DND-41 (cell line): ENCODE measurements around the gene ACACA.
"Not testable (repeated sequence)": the region's sequence is repeated elsewhere in the genome, so short reads cannot be mapped to it uniquely, and the experiment has no call there.

ENCODE experiments used
- ATAC-seq: fragments of 200-7000 bp; cut with Tn5 transposase; 3 replicates; pipeline ENCODE4 v1.9.1; 2021; ENCODE audit warnings: low read depth; ENCODE audit not compliant: insufficient read depth
- DNase-seq: peaks from one replicate; pipeline ENCODE4 v3.0.0-alpha.2; 2020
- H2AFZ ChIP-seq: 2 replicates; pipeline ENCODE4 v1.6.0; 2012; ENCODE audit warnings: low read depth, low read length
- H3K27ac ChIP-seq: 2 replicates; pipeline ENCODE4 v1.5.1; 2012; ENCODE audit warnings: low read length, inconsistent platforms
- H3K27me3 ChIP-seq: fragments of 200-600 bp; sonication (generic); 2 replicates; pipeline ENCODE4 v1.6.0; 2012; ENCODE audit warnings: low read length, mild to moderate bottlenecking, inconsistent platforms; ENCODE audit not compliant: insufficient read depth, poor library complexity
- H3K36me3 ChIP-seq: 2 replicates; pipeline ENCODE4 v1.5.1; 2012; ENCODE audit warnings: low read length, inconsistent platforms; ENCODE audit not compliant: insufficient read depth
- H3K4me1 ChIP-seq: 2 replicates; pipeline ENCODE4 v1.5.1; 2012; ENCODE audit warnings: mild to moderate bottlenecking, low read length; ENCODE audit not compliant: insufficient read depth
- H3K4me2 ChIP-seq: 2 replicates; pipeline ENCODE4 v1.6.0; 2012; ENCODE audit warnings: mild to moderate bottlenecking, moderate library complexity, low read length, inconsistent platforms; ENCODE audit not compliant: insufficient read depth
- H3K4me3 ChIP-seq, 2 experiments: fragments of 200-600 bp in 1 of 2; shearing (Covaris generic) in 1 of 2; 2 replicates each; pipeline ENCODE4 v1.5.1; 2012 to 2016; ENCODE audit warnings: inconsistent platforms in 2 of 2, low read length in 2 of 2, mild to moderate bottlenecking in 2 of 2, low read depth in 1 of 2, moderate library complexity in 1 of 2
- H3K79me2 ChIP-seq: 2 replicates; pipeline ENCODE4 v1.6.0; 2012; ENCODE audit warnings: low read length, inconsistent platforms; ENCODE audit not compliant: insufficient read depth
- H3K9ac ChIP-seq: 2 replicates; pipeline ENCODE4 v1.6.0; 2012; ENCODE audit warnings: low read depth, mild to moderate bottlenecking, inconsistent platforms, low read length, moderate library complexity
- H3K9me3 ChIP-seq: 2 replicates; pipeline ENCODE4 v1.5.1; 2012; ENCODE audit warnings: low read length, moderate library complexity, mild to moderate bottlenecking, inconsistent platforms; ENCODE audit not compliant: insufficient read depth, severe bottlenecking
- H4K20me1 ChIP-seq: 2 replicates; pipeline ENCODE4 v1.6.0; 2012; ENCODE audit warnings: low read length; ENCODE audit not compliant: insufficient read depth
- EZH2 ChIP-seq: IDR thresholded peaks from 3 replicates; pipeline ENCODE4 v1.6.1; 2012; ENCODE audit warnings: borderline replicate concordance, low read depth, mild to moderate bottlenecking, moderate library complexity, low read length, inconsistent platforms; ENCODE audit not compliant: severe bottlenecking
- TF ChIP-seq, protein P1 (sequence below): IDR thresholded peaks from 2 replicates; pipeline ENCODE4 v1.5.1; 2012; ENCODE audit warnings: borderline replicate concordance, low read length, moderate library complexity, mild to moderate bottlenecking; ENCODE audit not compliant: poor library complexity, severe bottlenecking; ENCODE audit errors: extremely low read depth

ACACA gene

DNA sequence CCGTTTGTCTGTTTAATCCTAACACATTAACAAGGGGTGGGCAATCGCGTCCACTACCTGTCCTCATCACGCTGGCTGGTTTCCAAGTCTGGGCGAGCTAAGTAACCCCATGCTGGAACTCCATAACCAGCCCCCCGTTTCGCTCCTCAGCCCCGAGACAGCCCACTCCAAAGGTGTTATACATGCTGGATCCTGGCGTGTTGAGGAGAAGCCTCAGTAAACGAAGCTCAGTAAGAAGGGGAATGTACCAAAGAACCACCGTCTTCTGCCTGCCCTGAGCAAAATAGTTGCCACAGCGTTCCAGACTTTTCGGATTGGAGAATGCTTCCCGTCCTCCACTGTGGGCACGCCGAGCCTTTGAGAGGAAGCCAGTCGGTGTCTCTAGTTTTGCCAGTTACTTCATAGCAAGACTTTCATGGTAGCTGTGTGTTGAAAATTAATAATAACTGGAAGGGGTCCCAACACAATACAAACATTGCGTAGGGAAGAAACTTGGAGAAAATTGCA lies 46.9 kb downstream of the ACACA start:
- ATAC-seq (no peak), DNase-seq (no peak)
- no peaks in the 10 kb centered on the region; the same call in 1 of the 2 replicates for H3K36me3 ChIP-seq
- peaks cover 39% of the 10 kb centered on the region for H3K79me2 ChIP-seq
- TF ChIP-seq, protein P1, sequence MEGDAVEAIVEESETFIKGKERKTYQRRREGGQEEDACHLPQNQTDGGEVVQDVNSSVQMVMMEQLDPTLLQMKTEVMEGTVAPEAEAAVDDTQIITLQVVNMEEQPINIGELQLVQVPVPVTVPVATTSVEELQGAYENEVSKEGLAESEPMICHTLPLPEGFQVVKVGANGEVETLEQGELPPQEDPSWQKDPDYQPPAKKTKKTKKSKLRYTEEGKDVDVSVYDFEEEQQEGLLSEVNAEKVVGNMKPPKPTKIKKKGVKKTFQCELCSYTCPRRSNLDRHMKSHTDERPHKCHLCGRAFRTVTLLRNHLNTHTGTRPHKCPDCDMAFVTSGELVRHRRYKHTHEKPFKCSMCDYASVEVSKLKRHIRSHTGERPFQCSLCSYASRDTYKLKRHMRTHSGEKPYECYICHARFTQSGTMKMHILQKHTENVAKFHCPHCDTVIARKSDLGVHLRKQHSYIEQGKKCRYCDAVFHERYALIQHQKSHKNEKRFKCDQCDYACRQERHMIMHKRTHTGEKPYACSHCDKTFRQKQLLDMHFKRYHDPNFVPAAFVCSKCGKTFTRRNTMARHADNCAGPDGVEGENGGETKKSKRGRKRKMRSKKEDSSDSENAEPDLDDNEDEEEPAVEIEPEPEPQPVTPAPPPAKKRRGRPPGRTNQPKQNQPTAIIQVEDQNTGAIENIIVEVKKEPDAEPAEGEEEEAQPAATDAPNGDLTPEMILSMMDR: no peak
- no peak for TF ChIP-seq EZH2
- peak overlapping the region; percentile 84 for H2AFZ ChIP-seq
- no peaks in the 10 kb centered on the region for H3K9me3 ChIP-seq
- H3K4me1 ChIP-seq: peaks cover 26% of the 10 kb centered on the region
- H3K27me3 ChIP-seq: no peaks in the 10 kb centered on the region
- H4K20me1 ChIP-seq: no peaks in the 10 kb centered on the region
- peak overlapping the region; percentile 59 for H3K27ac ChIP-seq
- H3K9ac ChIP-seq: peak overlapping the region; percentile 92
- peak overlapping the region; percentile 16 to 96; a peak in 3 of 4 replicates for H3K4me3 ChIP-seq
- peak overlapping the region; percentile 92 for H3K4me2 ChIP-seq

- peak overlapping the region; percentile 92 for H3K9ac ChIP-seq
- peak; percentile 93 for ATAC-seq
- H4K20me1 ChIP-seq: peaks cover 4% of the 10 kb centered on the region; the same call in 1 of the 2 replicates
- peak overlapping the region; percentile 92 for H2AFZ ChIP-seq
- peaks cover 6% of the 10 kb centered on the region for H3K36me3 ChIP-seq
- H3K27ac ChIP-seq: peak overlapping the region; percentile 85
- no peaks in the 10 kb centered on the region for H3K9me3 ChIP-seq
- H3K4me2 ChIP-seq: peak overlapping the region; percentile 92
- peaks cover 46% of the 10 kb centered on the region for H3K79me2 ChIP-seq
- H3K27me3 ChIP-seq: no peaks in the 10 kb centered on the region
- TF ChIP-seq, protein P1: peak; percentile 27
- no peak for TF ChIP-seq EZH2
- H3K4me3 ChIP-seq: peak overlapping the region; percentile 82 to 96
- peaks cover 26% of the 10 kb centered on the region for H3K4me1 ChIP-seq
- peak; percentile 95 for DNase-seq
These were observed 47.6 kb downstream of the ACACA start for GRCh38 chr17:37358830-37359681.

GRCh38 chr17:37358098-37358829 lies 48.4 kb downstream of the ACACA start:
- DNase-seq (peak; percentile 65), ATAC-seq (peak; percentile 39)
- Histone ChIP-seq H3K36me3 (peaks cover 6% of the 10 kb centered on the region), H4K20me1 (peaks cover 8% of the 10 kb centered on the region; the same call in 1 of the 2 replicates), H3K4me2 (peak overlapping the region; percentile 92), H3K9me3 (no peaks in the 10 kb centered on the region), H3K4me1 (peaks cover 26% of the 10 kb centered on the region), H2AFZ (peak overlapping the region; percentile 92), H3K9ac (peak overlapping the region; percentile 92), H3K27ac (peak overlapping the region; percentile 85), H3K27me3 (no peaks in the 10 kb centered on the region), H3K4me3 (peak overlapping the region; percentile 82 to 96), H3K79me2 (peaks cover 54% of the 10 kb centered on the region)
- TF ChIP-seq EZH2: no peak
- TF ChIP-seq, protein P1: no peak

DNA sequence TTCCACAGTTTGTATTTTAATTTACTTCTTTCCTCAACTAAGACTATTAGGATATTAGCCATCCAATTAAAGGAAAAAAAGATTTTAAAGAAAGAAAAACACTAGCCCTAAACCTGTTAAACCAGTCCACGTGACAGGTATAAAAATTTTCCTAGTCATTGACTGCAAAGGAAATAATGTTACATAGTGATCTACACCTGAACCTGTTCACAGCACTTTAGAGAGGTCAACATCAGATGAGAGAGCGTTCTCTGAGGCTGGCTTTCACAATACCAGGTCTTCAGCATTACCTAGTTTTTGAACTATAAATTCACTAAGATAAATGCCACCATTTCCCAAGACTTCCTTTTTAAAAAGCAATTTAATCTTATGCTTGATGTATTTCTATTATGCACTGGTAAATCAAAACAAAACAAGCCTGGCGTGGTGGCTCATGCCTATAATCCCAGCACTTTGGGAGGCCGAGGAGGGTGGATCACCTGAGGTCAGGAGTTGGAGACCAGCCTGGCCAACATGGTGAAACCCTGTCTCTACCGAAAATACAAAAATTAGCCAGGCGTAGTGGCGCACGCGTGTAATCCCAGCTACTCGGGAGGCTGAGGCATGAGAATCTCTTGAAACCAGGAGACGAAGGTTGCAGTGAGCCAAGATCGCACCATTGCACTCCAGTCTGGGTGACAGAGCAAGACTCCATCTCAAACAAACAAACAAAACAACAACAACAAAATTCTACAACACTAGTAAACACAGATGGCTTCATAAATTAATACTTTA lies 49.7 kb downstream of the ACACA start:
- Histone ChIP-seq H3K9ac (peak overlapping the region; percentile 92; the same call in 1 of the 2 replicates), H3K4me3 (0 out of 4 replicates have a peak overlapping the region, but pooled peaks of 1 of the 2 experiments have one; percentile 96), H3K4me2 (peak overlapping the region; percentile 92), H3K4me1 (peaks cover 26% of the 10 kb centered on the region), H3K79me2 (peaks cover 67% of the 10 kb centered on the region)
- H3K9me3 ChIP-seq, H2AFZ ChIP-seq, ATAC-seq, DNase-seq, H3K27me3 ChIP-seq, H4K20me1 ChIP-seq, H3K36me3 ChIP-seq, H3K27ac ChIP-seq: not testable (repeated sequence)

GRCh38 chr17:37346863-37347402 lies 59.7 kb downstream of the ACACA start:
- not testable (repeated sequence) for H3K4me1 ChIP-seq, H3K9ac ChIP-seq, ATAC-seq, H2AFZ ChIP-seq, H3K4me2 ChIP-seq, H4K20me1 ChIP-seq, H3K4me3 ChIP-seq, H3K27ac ChIP-seq, H3K9me3 ChIP-seq, H3K27me3 ChIP-seq, DNase-seq
- H3K79me2 ChIP-seq: peaks cover 70% of the 10 kb centered on the region
- H3K36me3 ChIP-seq: peaks cover 13% of the 10 kb centered on the region; the same call in 1 of the 2 replicates
